Measurements from ENCODE around the gene ZNF501.

The ZNF501 gene

DNA sequence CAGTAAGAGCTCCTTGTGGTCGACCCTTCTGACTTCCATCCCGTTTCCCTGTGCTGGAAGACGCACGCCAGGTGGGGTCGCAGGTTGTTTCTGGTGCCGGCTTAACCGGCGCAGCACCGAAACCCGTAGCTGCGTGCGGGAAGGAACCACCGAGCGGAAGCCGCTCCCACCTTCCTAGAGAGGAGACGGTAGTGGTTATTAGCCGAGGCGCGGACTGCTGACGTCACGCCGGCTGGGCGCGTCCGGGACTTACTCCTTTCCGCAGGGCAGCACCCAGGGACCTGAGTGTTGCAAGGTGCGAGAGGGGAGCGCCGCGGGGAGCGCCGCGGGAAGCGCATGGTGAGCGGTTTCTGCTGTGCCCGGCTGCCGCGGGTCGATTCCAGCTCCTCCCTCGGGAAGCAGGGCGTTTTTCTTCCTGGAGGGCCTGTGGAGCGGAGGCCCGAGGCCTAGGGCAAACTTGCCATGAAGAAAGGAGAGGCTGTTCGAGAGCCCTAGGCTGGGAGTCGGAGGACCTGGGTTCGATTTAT lies at the start of gene ZNF501:
Gene ZNF501, plus strand, starts transcription at position 252 of the 527 bp plus-strand sequence. CDS start 4,787 bp downstream, outside the sequence.
- DNase-seq, result peak; percentile 81 to 94 (median 90)

DNA sequence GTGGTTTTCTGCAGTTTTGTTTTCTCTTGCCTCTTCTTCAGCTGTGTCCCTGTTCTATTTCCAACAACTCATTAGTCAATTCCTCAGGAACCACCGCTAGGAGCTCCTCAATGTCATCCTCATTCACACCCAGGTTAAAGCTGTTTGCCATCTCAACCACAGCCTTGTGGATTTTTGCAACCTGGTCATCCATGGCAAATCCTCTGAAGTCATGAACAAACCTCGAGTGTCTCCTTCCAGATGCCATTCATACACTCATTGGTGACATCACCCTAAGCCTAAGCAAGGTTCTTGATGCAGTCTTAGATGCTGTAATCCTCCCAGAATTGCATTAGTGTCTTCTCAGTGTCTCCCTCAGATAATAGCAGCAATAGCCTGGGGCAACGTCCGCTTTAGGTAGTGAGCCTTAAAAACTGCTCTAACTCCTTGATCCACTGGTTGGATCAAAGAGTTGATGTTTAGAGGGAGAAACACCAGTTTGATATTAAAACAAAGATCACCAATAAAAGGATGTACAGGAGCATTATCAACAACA lies 48.4 kb upstream of the ZNF501 start:
- DNase-seq, result no peak

DNA sequence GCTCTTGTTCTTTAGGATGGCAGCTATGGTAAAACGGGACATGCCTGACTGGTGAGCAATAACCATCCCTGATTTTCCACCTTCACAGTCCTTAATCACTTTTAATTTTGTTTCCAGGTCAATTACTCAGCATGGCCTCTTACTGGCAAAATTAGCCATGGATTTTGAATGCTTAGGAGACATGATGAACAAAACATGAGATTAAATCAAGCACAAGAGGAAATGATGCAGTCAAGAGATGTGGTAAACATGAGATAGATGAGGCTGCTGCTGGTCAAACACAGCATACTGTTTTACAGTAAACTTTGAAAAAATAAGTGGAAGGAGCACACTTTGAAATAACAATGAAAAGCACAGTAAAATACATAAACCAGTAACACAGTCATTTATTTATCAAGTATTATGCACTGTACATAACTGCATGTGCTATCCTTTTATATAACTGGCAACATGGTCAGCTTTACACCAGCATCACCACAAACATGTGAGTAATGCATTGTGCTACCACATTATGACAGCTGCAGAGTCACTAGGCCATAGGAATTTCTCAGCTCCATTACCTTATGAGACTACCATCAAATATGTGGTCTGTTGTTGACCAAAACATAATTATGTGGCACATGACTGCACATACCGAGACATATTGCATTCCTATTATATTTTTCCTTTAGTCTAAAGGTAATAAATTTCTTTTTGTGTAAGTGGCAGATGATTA lies 47.1 kb upstream of the ZNF501 start:
- no peak for DNase-seq

DNA sequence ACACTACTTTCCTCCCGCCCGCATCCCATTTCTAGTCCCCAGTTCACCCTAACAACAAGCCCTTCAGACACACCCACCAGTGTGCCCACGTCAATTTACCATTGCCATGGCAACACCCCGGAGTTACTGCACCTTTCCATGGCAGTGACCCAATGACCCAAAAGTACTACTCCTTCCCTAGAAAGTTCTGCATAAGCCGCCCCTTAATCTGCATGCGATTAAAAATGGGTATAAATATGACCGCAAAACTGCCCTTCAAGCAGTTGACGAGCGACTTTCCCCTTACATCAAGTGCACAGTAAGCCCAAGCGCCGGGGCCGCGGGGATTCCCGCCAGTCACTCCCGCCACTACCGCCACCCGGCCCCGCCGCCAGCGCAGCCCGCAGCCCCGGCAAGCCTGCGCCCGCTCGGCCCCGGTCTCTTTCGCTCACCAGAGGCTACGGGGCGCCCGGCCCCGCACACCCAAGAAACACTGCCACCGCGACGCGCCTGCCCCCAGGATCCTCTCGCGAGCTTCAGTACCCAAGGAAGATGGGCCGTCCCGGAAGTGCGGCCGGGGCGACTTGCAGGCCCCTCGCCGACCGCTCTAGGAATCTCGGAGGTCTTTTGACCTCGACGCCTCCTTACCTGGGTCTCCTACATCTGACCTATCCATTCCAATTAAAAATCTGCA lies 44.2 kb upstream of the ZNF501 start:
- peak; percentile 36 to 67 (median 43) for DNase-seq

DNA sequence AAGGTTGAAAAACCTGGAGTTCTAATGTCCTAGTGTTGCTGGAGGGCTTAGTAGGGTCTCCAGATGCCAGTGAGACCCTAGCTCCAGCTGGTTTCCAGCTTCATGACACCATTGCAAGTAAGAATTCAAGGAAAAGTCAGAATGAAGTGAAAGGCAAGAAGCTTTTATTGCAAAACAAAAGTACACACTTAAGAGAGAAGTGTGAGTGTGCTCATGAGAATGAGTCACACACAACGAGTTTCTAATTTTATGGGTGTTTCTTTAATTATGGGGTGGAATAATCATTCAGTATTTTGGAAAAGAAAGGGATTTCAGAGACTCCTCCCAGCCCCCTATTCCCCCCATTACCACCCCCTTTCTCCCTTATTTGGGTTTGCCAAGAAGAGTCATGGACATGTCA lies 41.5 kb upstream of the ZNF501 start:
- no peak for DNase-seq

DNA sequence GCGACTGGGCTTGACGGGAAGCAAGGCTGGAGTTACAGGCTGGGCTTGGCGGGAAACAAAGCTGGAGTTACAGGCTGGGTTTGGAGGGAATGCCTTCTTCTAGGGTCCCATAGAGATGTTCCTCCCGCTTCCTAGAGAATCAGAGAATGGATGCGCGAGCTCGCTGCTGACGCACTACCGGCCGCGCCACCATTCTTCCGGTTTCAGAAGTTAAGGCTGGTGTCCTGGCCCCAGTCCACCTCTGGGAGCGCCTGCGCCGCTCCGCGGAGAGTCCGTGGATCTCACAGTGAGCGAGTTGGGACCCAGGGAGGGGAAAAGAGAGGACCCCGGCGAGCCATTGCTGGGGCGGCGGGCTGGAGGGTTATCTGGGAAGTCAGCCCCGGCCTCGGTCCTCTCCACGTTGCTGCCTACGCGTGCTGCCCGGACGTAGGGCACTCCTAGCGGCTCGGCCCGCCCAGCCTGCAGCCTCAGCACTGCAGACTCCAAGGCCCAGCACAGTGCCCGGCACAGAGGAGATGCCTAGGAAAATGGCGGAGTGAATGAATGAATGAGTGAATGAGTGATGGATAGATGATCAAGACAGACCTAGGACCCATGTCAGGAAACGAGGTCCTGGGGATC lies 16.9 kb upstream of the ZNF501 start, which contains the start of gene ZNF502:
Gene ZNF502, plus strand, starts transcription at position 206 of the 621 bp plus-strand sequence. CDS start 7,602 bp downstream, outside the sequence.
- peak; percentile 76 to 90 (median 82) for DNase-seq

DNA sequence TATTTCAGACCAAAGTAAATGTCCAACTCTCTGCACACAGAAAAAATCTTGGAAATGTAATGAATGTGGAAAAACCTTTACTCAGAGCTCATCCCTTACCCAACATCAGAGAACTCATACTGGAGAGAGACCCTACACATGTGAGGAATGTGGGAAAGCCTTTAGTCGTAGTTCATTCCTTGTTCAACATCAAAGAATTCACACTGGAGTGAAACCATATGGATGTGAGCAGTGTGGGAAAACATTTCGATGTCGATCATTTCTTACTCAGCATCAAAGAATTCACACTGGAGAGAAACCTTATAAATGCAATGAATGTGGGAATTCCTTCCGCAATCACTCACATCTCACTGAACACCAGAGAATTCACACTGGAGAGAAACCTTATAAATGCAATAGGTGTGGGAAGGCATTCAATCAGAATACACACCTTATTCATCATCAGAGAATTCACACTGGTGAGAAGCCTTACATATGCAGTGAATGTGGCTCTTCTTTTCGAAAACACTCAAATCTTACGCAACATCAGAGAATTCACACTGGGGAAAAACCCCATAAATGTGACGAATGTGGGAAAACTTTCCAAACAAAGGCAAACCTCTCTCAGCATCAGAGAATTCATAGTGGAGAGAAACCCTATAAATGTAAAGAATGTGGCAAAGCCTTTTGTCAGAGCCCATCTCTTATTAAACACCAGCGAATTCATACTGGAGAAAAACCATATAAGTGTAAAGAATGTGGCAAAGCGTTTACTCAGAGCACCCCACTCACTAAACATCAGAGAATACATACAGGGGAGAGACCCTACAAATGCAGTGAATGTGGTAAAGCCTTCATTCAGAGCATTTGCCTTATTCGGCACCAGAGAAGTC lies 8.0 kb upstream of the ZNF501 start:
- DNase-seq, result peak in 2 of 3 donors; percentile 1 to 2

DNA sequence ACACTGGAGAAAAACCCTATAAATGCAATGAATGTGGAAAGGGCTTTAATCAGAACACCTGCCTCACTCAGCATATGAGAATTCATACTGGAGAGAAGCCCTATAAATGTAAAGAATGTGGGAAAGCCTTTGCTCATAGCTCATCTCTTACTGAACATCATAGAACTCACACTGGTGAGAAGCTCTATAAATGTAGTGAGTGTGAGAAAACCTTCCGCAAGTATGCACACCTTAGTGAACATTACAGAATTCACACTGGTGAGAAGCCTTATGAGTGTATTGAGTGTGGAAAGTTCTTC lies 7.4 kb upstream of the ZNF501 start:
- DNase-seq, result peak in 1 of 3 donors; percentile 16

DNA sequence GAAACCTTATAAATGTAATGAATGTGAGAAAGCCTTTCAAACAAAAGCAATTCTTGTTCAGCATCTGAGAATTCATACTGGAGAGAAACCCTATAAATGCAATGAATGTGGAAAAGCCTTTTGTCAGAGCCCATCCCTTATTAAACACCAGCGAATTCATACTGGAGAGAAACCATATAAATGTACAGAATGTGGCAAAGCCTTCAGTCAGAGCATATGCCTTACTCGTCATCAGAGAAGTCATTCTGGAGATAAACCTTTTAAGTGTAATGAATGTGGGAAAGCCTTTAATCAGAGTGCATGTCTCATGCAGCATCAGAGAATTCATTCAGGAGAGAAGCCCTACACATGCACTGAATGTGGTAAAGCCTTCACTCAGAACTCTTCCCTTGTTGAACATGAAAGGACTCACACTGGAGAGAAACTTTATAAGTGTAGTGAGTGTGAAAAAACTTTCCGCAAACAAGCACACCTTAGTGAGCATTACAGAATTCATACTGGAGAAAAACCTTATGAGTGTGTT lies 5.3 kb downstream of the ZNF501 start:
- peak in 1 of 3 donors; percentile 16 for DNase-seq

DNA sequence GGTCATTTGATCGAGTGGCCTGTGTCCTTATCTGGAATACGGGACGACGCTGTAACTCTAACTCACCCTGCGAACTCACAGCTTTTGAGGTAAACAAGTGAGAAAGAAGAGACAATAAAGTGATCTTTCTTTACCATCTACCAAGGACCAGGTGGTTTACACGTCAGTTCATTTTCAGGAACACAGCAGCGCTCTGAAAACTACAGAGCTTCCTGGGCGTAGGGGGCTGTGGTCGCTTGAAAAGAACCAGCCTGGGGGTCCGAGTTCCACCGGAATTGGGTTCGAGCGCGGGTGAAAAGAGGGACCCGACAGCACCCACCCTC lies 31.6 kb downstream of the ZNF501 start:
- DNase-seq, result no peak

DNA sequence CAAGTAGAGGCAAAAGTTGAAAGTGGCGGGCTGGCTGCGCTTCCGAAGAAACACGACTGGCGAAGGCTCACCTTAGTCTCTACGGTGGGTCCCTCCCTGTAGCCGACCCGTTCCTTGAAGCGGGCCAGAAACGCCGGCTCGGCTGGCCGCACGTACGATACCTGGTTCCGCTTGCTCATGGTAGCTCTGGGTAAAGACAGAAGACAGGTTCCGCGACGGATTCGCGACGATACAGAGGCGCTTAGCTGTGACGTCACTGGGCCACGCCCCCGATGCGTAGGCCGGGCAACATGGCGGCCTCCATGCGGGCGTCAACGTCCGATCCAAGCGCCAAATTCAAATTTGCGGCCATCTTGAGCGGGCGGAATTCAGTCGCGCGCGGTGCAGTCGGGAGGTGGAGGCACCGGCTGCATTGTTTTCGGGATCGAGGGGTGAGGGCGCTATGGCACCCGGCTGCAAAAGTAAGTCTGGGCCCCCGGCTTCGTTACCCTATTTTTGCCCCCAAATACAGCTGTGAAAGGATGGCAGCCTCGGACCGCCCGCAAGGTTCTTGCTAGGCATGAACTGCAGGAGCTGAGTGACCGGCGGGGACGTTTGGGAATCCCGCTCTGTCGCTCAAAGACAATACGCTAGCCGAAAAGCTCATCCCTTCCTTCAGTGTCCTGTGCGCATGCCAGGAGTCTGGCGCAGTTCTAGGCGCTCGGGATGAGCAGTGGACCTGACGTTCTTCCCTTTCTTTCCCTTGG lies 32.2 kb downstream of the ZNF501 start, which contains the start of the genes KIAA1143 and KIF15:
Gene KIAA1143, minus strand, starts transcription at position 196 of the 746 bp plus-strand sequence. Its CDS starts 17 bp downstream, at position 179.
Gene KIF15, plus strand, starts transcription at position 371 of the 746 bp plus-strand sequence. Its CDS starts 72 bp downstream, at position 443.
- peak; percentile 99 to 100 (median 99) for DNase-seq

DNA sequence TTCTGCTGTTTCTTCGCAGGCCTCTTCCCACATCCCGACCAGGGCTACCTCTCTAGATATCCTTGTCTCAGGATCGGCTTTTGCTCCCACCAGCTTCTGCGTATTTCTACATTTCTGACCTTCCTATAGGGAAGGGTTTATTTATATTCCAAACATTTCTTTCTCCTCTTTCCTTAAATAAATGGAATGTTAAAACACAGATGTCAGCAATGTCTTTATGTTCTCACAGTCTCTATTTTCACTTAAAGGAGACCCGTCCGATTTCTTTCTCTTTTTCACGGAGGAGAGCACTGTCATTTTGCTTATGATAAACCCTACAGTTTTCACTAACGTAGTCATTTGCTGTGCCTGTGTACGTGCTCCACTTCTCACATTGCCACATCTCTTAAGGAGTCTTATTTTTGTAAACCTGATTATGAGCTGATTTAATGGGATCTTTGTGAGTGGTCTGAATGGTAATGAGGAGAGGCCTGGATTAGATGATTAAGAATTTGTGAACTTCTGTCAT lies 32.8 kb downstream of the ZNF501 start:
- DNase-seq, result peak in 1 of 3 donors; percentile 1

DNA sequence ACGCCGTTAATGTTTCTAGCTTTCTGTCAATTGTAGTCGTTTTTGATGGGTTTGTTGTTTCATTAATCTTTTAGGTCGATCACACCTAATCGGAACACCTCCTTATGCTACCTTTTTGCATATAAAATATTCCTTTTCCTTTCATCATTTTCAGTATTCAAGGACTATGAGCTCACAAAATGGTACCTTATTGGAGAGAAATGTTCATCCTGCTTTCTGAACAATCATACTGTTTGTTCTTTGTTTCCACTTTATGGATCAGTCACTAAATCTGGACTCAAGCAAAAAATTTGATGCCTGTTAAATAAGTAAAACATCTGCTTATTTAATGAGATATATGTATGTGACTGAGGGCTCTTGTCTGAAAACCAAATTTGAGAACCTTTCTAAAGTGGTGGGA lies 33.3 kb downstream of the ZNF501 start:
- DNase-seq, result no peak

DNA sequence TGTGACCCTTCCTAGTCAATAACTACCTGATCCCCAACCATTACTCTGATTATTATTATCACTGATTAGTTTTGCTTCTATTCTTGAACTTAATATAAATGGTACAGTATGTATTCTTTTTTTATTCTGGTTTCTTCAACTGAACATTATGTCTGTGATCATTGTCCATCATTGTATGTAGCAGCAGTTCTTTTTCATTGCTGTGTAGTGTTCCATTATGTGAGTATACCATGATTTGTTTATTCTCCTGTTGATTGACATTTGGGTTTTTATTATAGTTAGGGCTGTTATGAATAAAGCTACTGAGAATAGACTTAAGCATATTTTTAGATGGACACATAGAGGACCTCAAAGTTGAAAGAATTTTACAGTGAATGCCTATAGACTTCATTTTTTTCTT lies 34.8 kb downstream of the ZNF501 start:
- no peak for DNase-seq

DNA sequence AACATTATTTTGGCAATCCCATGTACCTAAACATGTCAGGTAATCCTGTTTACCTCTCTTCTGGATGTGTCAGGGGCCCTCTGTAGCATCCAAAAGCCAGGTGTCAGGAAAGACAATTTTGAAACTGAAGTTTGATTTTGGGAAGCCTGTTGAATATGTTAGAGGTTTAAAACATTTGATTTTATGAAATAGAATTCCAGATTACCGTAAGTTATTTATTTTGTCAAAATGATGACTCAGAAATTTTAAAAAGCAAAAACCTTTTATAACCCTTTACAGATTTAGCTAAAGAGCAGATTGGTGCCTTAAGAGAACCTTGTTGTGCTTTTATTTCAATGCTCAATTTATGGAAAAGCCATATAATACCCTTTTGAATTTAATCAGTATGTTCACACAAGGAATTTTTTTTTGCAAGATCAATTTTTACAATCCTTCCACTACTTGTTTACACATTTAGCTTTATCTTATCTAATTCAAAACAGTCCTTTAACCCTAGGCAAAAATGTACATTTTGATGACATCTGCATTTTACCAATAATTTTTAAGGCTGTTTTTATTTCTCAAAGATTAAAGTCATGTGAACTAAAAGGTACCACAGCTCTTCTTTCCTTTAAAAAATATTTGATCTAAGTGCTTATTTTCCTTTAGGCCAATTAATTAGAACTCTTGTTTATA lies 42.1 kb downstream of the ZNF501 start:
- no peak for DNase-seq

DNA sequence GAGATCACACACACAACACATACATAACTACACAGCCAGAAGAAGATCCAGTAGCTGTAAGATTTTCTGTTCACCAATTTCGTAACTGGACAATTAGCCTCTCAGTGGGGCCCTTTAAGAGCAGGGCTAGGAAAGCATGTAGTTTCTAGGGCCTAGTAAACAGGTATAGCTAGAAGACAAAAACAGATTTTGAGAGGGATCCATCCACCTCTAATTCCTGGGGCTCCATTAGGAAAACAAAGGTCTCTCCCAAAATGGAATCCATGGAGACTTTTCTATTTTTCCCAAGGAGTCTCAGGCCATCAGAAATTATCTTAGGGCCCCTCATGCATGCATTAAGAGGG lies 42.6 kb downstream of the ZNF501 start:
- no peak for DNase-seq

DNA sequence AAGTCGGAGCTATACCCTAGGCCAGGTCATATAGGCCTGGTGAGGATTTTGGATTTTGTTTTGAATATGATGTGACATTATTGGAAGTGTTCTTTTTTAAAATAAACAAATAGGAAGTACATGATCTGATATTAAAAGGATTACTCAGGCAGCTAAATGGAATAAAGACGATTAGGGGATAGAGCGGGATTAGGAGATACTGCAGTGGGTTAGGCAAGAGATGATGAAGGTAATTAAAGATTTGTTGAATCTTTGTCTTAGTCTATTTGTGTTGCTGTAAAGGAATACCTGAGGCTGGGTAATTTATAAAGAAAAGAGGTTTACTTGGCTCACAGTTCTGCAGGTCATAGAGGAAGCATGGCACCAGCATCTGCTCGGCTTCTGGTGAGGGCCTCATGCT lies 53.5 kb downstream of the ZNF501 start:
- no peak for DNase-seq
